Fibroblast of lung (primary cell): ENCODE results near the gene IL2RA. TPM values are rescaled to one million over a fixed set of nuclear protein-coding genes. Genes with fewer than 3 reads are reported as not detected.

Experiments
- DNase-seq, 2 donors: peaks; one replicate each; pipeline versions ENCODE4 v3.0.0 to v3.0.0-alpha.2; 2010; ENCODE audit warnings: low read depth in 2 of 2
- H2AFZ ChIP-seq: 2 replicates; pipeline ENCODE4 v1.5.1; 2012; ENCODE audit warnings: low read length, control low read depth, inconsistent platforms
- H3K27ac ChIP-seq: 2 replicates; pipeline ENCODE4 v1.5.1; 2011; ENCODE audit warnings: low read length, control low read depth; ENCODE audit not compliant: insufficient read depth
- H3K27me3 ChIP-seq: 2 replicates; pipeline ENCODE4 v1.5.1; 2011; ENCODE audit warnings: mild to moderate bottlenecking, low read length; ENCODE audit not compliant: control insufficient read depth, insufficient read depth
- H3K36me3 ChIP-seq: 2 replicates; pipeline ENCODE4 v1.5.1; 2011; ENCODE audit warnings: low read length; ENCODE audit not compliant: control insufficient read depth, insufficient read depth
- H3K4me1 ChIP-seq: 2 replicates; pipeline ENCODE4 v1.5.1; 2011; ENCODE audit warnings: low read length; ENCODE audit not compliant: control insufficient read depth, insufficient read depth; ENCODE audit errors: extremely low read depth
- H3K4me2 ChIP-seq: 2 replicates; pipeline ENCODE4 v1.5.1; 2011; ENCODE audit warnings: low read length, control low read depth; ENCODE audit not compliant: insufficient read depth; ENCODE audit errors: extremely low read depth
- H3K4me3 ChIP-seq, 4 experiments: fragments of 200-600 bp in 1 of 4; sonication (generic) in 1 of 4; replicated peaks in 1 of 4; 2 replicates each; pipeline ENCODE4 v1.5.1; 2011 to 2016; ENCODE audit warnings: low read length in 4 of 4, low read depth in 3 of 4, mild to moderate bottlenecking in 3 of 4, control low read depth in 2 of 4, inconsistent platforms in 1 of 4, mixed read lengths in 1 of 4; ENCODE audit not compliant: insufficient read depth in 1 of 4; ENCODE audit errors: control extremely low read depth in 1 of 4
- H3K79me2 ChIP-seq: 2 replicates; pipeline ENCODE4 v1.5.1; 2012; ENCODE audit warnings: mild to moderate bottlenecking, low read length, inconsistent platforms; ENCODE audit not compliant: control insufficient read depth, insufficient read depth
- H3K9ac ChIP-seq: 2 replicates; pipeline ENCODE4 v1.5.1; 2011; ENCODE audit warnings: mild to moderate bottlenecking, low read length, control low read depth; ENCODE audit not compliant: insufficient read depth
- H3K9me3 ChIP-seq: 2 replicates; pipeline ENCODE4 v1.5.1; 2012; ENCODE audit warnings: low read depth, low read length; ENCODE audit not compliant: control insufficient read depth, insufficient read depth
- H4K20me1 ChIP-seq: 2 replicates; pipeline ENCODE4 v1.5.1; 2011; ENCODE audit warnings: low read length; ENCODE audit not compliant: control insufficient read depth, insufficient read depth; ENCODE audit errors: extremely low read depth
- EZH2 ChIP-seq: IDR thresholded peaks from 2 replicates; pipeline ENCODE4 v1.5.1; 2012; ENCODE audit warnings: low read length, control low read depth, mild to moderate bottlenecking; ENCODE audit errors: missing control alignments
- polyA plus RNA-seq, 2 donors: library from polyadenylated mRNA; depleted of rRNA in 1 of 2; stranded (reverse) in 1 of 2; unstranded in 1 of 2; fragments of >200 nt; gene quantifications; 2 replicates each; pipeline ENCODE4 v1.2.1, GENCODE V29; 2011 to 2012; ENCODE audit warnings: missing spikeins in 1 of 2
- total RNA-seq: library from RNA; depleted of rRNA; stranded (reverse); fragments of >200 nt; gene quantifications from 2 replicates; pipeline ENCODE4 v1.2.1, GENCODE V29; 2014
- TF ChIP-seq, protein P1 (sequence below), 2 donors: IDR thresholded peaks in 1 of 2; conservative IDR thresholded peaks in 1 of 2; 1 replicate in 1 of 2; 2 replicates in 1 of 2; pipeline ENCODE4 v1.5.1; 2011 to 2012; ENCODE audit warnings: low read length in 2 of 2, control low read depth in 1 of 2, inconsistent platforms in 1 of 2, low read depth in 1 of 2, mild to moderate bottlenecking in 1 of 2

IL2RA gene
- total and polyA plus RNA-seq, 2 donors (not counting 1 experiment from before 2014, with no cell fraction given): not detected

DNA sequence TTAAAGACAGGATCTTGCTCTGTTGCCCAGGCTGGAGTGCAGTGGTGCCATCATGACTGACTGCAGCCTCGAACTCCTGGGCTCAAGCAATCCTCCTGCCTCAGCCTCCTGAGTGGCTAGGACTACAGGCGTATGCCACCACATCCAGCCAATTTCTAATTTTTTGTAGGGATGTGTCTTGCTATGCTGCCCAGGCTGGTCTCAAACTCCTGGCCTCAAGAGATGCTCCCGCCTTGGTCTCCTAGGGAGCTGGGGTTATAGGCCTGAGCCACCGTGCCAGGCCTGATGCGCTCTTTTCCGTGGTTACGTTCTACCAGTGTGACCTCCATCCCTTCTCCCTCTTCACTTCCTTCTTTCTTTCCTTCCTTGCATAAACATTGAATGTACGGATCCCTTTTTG, 50.6 kb downstream of the IL2RA start:
- no peak for DNase-seq
- Histone ChIP-seq H3K27me3 (no peaks in the 10 kb centered on the region), H3K27ac (no peak overlapping the region), H3K4me3 (no peak overlapping the region), H3K9ac (no peak overlapping the region), H3K4me1 (no peaks in the 10 kb centered on the region), H2AFZ (no peak overlapping the region), H3K4me2 (no peak overlapping the region), H3K79me2 (no peaks in the 10 kb centered on the region), H3K36me3 (no peaks in the 10 kb centered on the region), H3K9me3 (peaks cover 1% of the 10 kb centered on the region), H4K20me1 (no peaks in the 10 kb centered on the region)
- TF ChIP-seq EZH2: no peak
- TF ChIP-seq, protein P1, sequence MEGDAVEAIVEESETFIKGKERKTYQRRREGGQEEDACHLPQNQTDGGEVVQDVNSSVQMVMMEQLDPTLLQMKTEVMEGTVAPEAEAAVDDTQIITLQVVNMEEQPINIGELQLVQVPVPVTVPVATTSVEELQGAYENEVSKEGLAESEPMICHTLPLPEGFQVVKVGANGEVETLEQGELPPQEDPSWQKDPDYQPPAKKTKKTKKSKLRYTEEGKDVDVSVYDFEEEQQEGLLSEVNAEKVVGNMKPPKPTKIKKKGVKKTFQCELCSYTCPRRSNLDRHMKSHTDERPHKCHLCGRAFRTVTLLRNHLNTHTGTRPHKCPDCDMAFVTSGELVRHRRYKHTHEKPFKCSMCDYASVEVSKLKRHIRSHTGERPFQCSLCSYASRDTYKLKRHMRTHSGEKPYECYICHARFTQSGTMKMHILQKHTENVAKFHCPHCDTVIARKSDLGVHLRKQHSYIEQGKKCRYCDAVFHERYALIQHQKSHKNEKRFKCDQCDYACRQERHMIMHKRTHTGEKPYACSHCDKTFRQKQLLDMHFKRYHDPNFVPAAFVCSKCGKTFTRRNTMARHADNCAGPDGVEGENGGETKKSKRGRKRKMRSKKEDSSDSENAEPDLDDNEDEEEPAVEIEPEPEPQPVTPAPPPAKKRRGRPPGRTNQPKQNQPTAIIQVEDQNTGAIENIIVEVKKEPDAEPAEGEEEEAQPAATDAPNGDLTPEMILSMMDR (conservative IDR thresholded peaks at IDR 0.05 in 1 of 2, IDR thresholded peaks at IDR 0.05 in 1 of 2; ENCODE audit: low read depth in 1 of 2, low read length in 2 of 2): no peak

- TF ChIP-seq, protein P1 (conservative IDR thresholded peaks at IDR 0.05 in 1 of 2, IDR thresholded peaks at IDR 0.05 in 1 of 2; ENCODE audit: low read depth in 1 of 2, low read length in 2 of 2): no peak
- TF ChIP-seq EZH2: no peak
- Histone ChIP-seq H2AFZ (no peak overlapping the region), H3K4me1 (no peaks in the 10 kb centered on the region), H3K36me3 (no peaks in the 10 kb centered on the region), H4K20me1 (no peaks in the 10 kb centered on the region), H3K27ac (no peak overlapping the region), H3K79me2 (no peaks in the 10 kb centered on the region), H3K4me2 (no peak overlapping the region), H3K27me3 (no peaks in the 10 kb centered on the region), H3K9me3 (peaks cover 1% of the 10 kb centered on the region), H3K9ac (no peak overlapping the region), H3K4me3 (no peak overlapping the region)
- no peak for DNase-seq
Observed at GRCh38 chr10:6010569-6010968, 51.6 kb downstream of the IL2RA start.

GRCh38 chr10:6009961-6010360, 52.2 kb downstream of the IL2RA start:
- Histone ChIP-seq H3K4me2 (no peak overlapping the region), H2AFZ (no peak overlapping the region), H4K20me1 (no peaks in the 10 kb centered on the region), H3K27ac (no peak overlapping the region), H3K36me3 (no peaks in the 10 kb centered on the region), H3K79me2 (no peaks in the 10 kb centered on the region), H3K27me3 (no peaks in the 10 kb centered on the region), H3K9ac (no peak overlapping the region), H3K9me3 (peaks cover 1% of the 10 kb centered on the region), H3K4me1 (no peaks in the 10 kb centered on the region), H3K4me3 (no peak overlapping the region)
- TF ChIP-seq, protein P1 (conservative IDR thresholded peaks at IDR 0.05 in 1 of 2, IDR thresholded peaks at IDR 0.05 in 1 of 2; ENCODE audit: low read depth in 1 of 2, low read length in 2 of 2): no peak
- TF ChIP-seq EZH2: no peak
- DNase-seq: peak in 1 of 2 donors; percentile 63
